ENCODE measurements around the gene ZNF79.

The ZNF79 gene

GRCh38 chr9:127457191-127457878 lies 33.2 kb downstream of the ZNF79 start (continued):
- no peak for TF ChIP-seq PATZ1 (CRISPR knock-in tag; IDR thresholded peaks at IDR 0.05; ENCODE audit: borderline replicate concordance)

GRCh38 chr9:127458921-127459320 lies 34.7 kb downstream of the ZNF79 start:
- TF ChIP-seq TCF4 (CRISPR knock-in tag; IDR thresholded peaks at IDR 0.05; ENCODE audit: borderline replicate concordance) (no peak), CSRNP3 (CRISPR knock-in tag; IDR thresholded peaks at IDR 0.05) (no peak), ZFP3 (CRISPR knock-in tag; IDR thresholded peaks at IDR 0.05) (no peak), ARNTL (CRISPR knock-in tag; IDR thresholded peaks at IDR 0.05; ENCODE audit: borderline replicate concordance, low read depth) (no peak), ZNF8 (CRISPR knock-in tag; IDR thresholded peaks at IDR 0.05) (no peak), TSHZ2 (CRISPR knock-in tag; IDR thresholded peaks at IDR 0.05) (no peak), PPARA (CRISPR knock-in tag; IDR thresholded peaks at IDR 0.05; ENCODE audit: borderline replicate concordance) (no peak), CREB5 (CRISPR knock-in tag; IDR thresholded peaks at IDR 0.05; ENCODE audit: low read depth) (no peak), TOX (CRISPR knock-in tag; IDR thresholded peaks at IDR 0.05; ENCODE audit: borderline replicate concordance) (no peak), RARB (CRISPR knock-in tag; IDR thresholded peaks at IDR 0.05) (no peak), BACH2 (CRISPR knock-in tag; IDR thresholded peaks at IDR 0.05; ENCODE audit: borderline replicate concordance) (no peak), SNAI2 (CRISPR knock-in tag; IDR thresholded peaks at IDR 0.05) (no peak), POU6F1 (CRISPR knock-in tag; IDR thresholded peaks at IDR 0.05; ENCODE audit: borderline replicate concordance, low read depth) (no peak), GLIS3 (CRISPR knock-in tag; IDR thresholded peaks at IDR 0.05) (no peak), ZNF565 (CRISPR knock-in tag; conservative IDR thresholded peaks at IDR 0.05; ENCODE audit: low read depth) (no peak), CSDC2 (CRISPR knock-in tag; IDR thresholded peaks at IDR 0.05) (no peak), OSR1 (CRISPR knock-in tag; IDR thresholded peaks at IDR 0.05) (no peak), ESRRG (CRISPR knock-in tag; IDR thresholded peaks at IDR 0.05) (no peak), ZC3H10 (CRISPR knock-in tag; IDR thresholded peaks at IDR 0.05) (no peak), ISL1 (CRISPR knock-in tag; IDR thresholded peaks at IDR 0.05) (no peak)
- ATAC-seq, result no peak

GRCh38 chr9:127463382-127463781 lies 39.2 kb downstream of the ZNF79 start:
- TF ChIP-seq TSHZ2 (CRISPR knock-in tag; IDR thresholded peaks at IDR 0.05), result 0 out of 2 replicates have a peak, but pooled peaks have one; percentile 6
- TF ChIP-seq ZFP30 (CRISPR knock-in tag; IDR thresholded peaks at IDR 0.05), result no peak
- TF ChIP-seq ARNTL (CRISPR knock-in tag; IDR thresholded peaks at IDR 0.05; ENCODE audit: borderline replicate concordance, low read depth), result no peak
- no peak for ATAC-seq

Measured in SK-N-SH treated with all-trans-retinoic acid at 6 μM for 48 hours (cell line).